ENCODE results near the gene HSBP1L1.

HSBP1L1 gene

GRCh38 chr18:79980585-79980984, 16.1 kb downstream of the HSBP1L1 start:
- WGBS: 98% methylated on average over 11 of the region's 13 CpGs
- H3K4me3 ChIP-seq (ENCODE audit: insufficient read depth in 1 of 2, low read depth in 1 of 2, low read length in 2 of 2): no peak overlapping the region
- H4K8ac ChIP-seq (ENCODE audit: low read length): no peak overlapping the region
- no peak for DNase-seq
- H3K23ac ChIP-seq (ENCODE audit: low read length in 2 of 2): no peak overlapping the region
- H2BK12ac ChIP-seq (ENCODE audit: low read length in 2 of 2): no peak overlapping the region
- H3K79me1 ChIP-seq (replicated peaks; ENCODE audit: low read length, poor library complexity, severe bottlenecking): peaks cover 3% of the 10 kb centered on the region
- H2AFZ ChIP-seq (ENCODE audit: low read depth, low read length): no peak overlapping the region
- H2AK5ac ChIP-seq (ENCODE audit: low read length, severe bottlenecking): no peak overlapping the region
- no peak overlapping the region for H3K4ac ChIP-seq (ENCODE audit: low read depth in 1 of 2, low read length in 2 of 2)
- no peak overlapping the region for H3K14ac ChIP-seq (ENCODE audit: low read length in 2 of 2)
- no peak overlapping the region for H2BK120ac ChIP-seq (ENCODE audit: low read depth, low read length)
- H3K9me3 ChIP-seq (ENCODE audit: control insufficient read depth, low read length): no peaks in the 10 kb centered on the region
- peaks cover 11% of the 10 kb centered on the region for H3K4me1 ChIP-seq (ENCODE audit: control insufficient read depth, insufficient read depth, low read depth, low read length)
- no peak overlapping the region for H3K27ac ChIP-seq (ENCODE audit: low read length, poor library complexity, severe bottlenecking)
- H3K9ac ChIP-seq (ENCODE audit: low read length): no peak overlapping the region
- peaks cover 29 to 33% of the 10 kb centered on the region in 2 experiments for H3K36me3 ChIP-seq (ENCODE audit: control insufficient read depth in 1 of 2, insufficient read depth in 2 of 2, low read depth in 1 of 2, low read length in 2 of 2)
- no peak overlapping the region for H2BK15ac ChIP-seq (ENCODE audit: low read depth, poor library complexity, severe bottlenecking)
- no peaks in the 10 kb centered on the region for H3K27me3 ChIP-seq (ENCODE audit: control insufficient read depth in 1 of 2, insufficient read depth in 1 of 2, low read length in 2 of 2)
- H3K18ac ChIP-seq (ENCODE audit: low read depth in 1 of 2, low read length in 2 of 2): no peak overlapping the region
- no peak overlapping the region for H4K91ac ChIP-seq (ENCODE audit: low read length)
- H2BK5ac ChIP-seq (ENCODE audit: low read depth, low read length, poor library complexity, severe bottlenecking): no peak overlapping the region
- no peak overlapping the region for H3K4me2 ChIP-seq (ENCODE audit: low read length, poor library complexity, severe bottlenecking)

GRCh38 chr18:79982736-79983135, 18.3 kb downstream of the HSBP1L1 start:
- H2AFZ ChIP-seq (ENCODE audit: low read depth, low read length): no peak overlapping the region
- no peak overlapping the region for H3K9ac ChIP-seq (ENCODE audit: low read length)
- no peak overlapping the region for H2BK120ac ChIP-seq (ENCODE audit: low read depth, low read length)
- no peaks in the 10 kb centered on the region for H3K27me3 ChIP-seq (ENCODE audit: control insufficient read depth in 1 of 2, insufficient read depth in 1 of 2, low read length in 2 of 2)
- WGBS: 96% methylated on average over 5 of the region's 6 CpGs
- no peak overlapping the region for H2BK15ac ChIP-seq (ENCODE audit: low read depth, poor library complexity, severe bottlenecking)
- no peak overlapping the region for H2BK5ac ChIP-seq (ENCODE audit: low read depth, low read length, poor library complexity, severe bottlenecking)
- no peak overlapping the region for H2BK12ac ChIP-seq (ENCODE audit: low read length in 2 of 2)
- no peak overlapping the region for H3K23ac ChIP-seq (ENCODE audit: low read length in 2 of 2)
- no peak overlapping the region for H2AK5ac ChIP-seq (ENCODE audit: low read length, severe bottlenecking)
- H3K4me2 ChIP-seq (ENCODE audit: low read length, poor library complexity, severe bottlenecking): no peak overlapping the region
- peaks cover 20 to 26% of the 10 kb centered on the region in 2 experiments for H3K36me3 ChIP-seq (ENCODE audit: control insufficient read depth in 1 of 2, insufficient read depth in 2 of 2, low read depth in 1 of 2, low read length in 2 of 2)
- no peak overlapping the region for H4K8ac ChIP-seq (ENCODE audit: low read length)
- no peaks in the 10 kb centered on the region for H3K79me1 ChIP-seq (replicated peaks; ENCODE audit: low read length, poor library complexity, severe bottlenecking)
- no peak overlapping the region for H3K27ac ChIP-seq (ENCODE audit: low read length, poor library complexity, severe bottlenecking)
- no peak overlapping the region for H3K18ac ChIP-seq (ENCODE audit: low read depth in 1 of 2, low read length in 2 of 2)
- no peak overlapping the region for H3K4me3 ChIP-seq (ENCODE audit: insufficient read depth in 1 of 2, low read depth in 1 of 2, low read length in 2 of 2)
- no peak overlapping the region for H3K4ac ChIP-seq (ENCODE audit: low read depth in 1 of 2, low read length in 2 of 2)
- peaks cover 17% of the 10 kb centered on the region for H3K4me1 ChIP-seq (ENCODE audit: control insufficient read depth, insufficient read depth, low read depth, low read length)
- H4K91ac ChIP-seq (ENCODE audit: low read length): no peak overlapping the region
- no peaks in the 10 kb centered on the region for H3K9me3 ChIP-seq (ENCODE audit: control insufficient read depth, low read length)
- peak; percentile 52 for DNase-seq
- H3K14ac ChIP-seq (ENCODE audit: low read length in 2 of 2): no peak overlapping the region

GRCh38 chr18:79983253-79983652, 18.8 kb downstream of the HSBP1L1 start:
- Histone ChIP-seq H3K9me3 (ENCODE audit: control insufficient read depth, low read length) (no peaks in the 10 kb centered on the region), H3K9ac (ENCODE audit: low read length) (no peak overlapping the region), H2BK15ac (ENCODE audit: low read depth, poor library complexity, severe bottlenecking) (no peak overlapping the region), H2AK5ac (ENCODE audit: low read length, severe bottlenecking) (no peak overlapping the region), H4K8ac (ENCODE audit: low read length) (no peak overlapping the region), H3K4me1 (ENCODE audit: control insufficient read depth, insufficient read depth, low read depth, low read length) (peaks cover 17% of the 10 kb centered on the region), H2BK5ac (ENCODE audit: low read depth, low read length, poor library complexity, severe bottlenecking) (no peak overlapping the region), H3K79me1 (replicated peaks; ENCODE audit: low read length, poor library complexity, severe bottlenecking) (no peaks in the 10 kb centered on the region), H3K36me3 (ENCODE audit: control insufficient read depth in 1 of 2, insufficient read depth in 2 of 2, low read depth in 1 of 2, low read length in 2 of 2) (peaks cover 20 to 26% of the 10 kb centered on the region in 2 experiments), H3K14ac (ENCODE audit: low read length in 2 of 2) (no peak overlapping the region), H3K23ac (ENCODE audit: low read length in 2 of 2) (no peak overlapping the region), H2BK12ac (ENCODE audit: low read length in 2 of 2) (no peak overlapping the region), H4K91ac (ENCODE audit: low read length) (no peak overlapping the region), H2BK120ac (ENCODE audit: low read depth, low read length) (no peak overlapping the region), H3K27me3 (ENCODE audit: control insufficient read depth in 1 of 2, insufficient read depth in 1 of 2, low read length in 2 of 2) (no peaks in the 10 kb centered on the region), H2AFZ (ENCODE audit: low read depth, low read length) (no peak overlapping the region), H3K27ac (ENCODE audit: low read length, poor library complexity, severe bottlenecking) (no peak overlapping the region), H3K18ac (ENCODE audit: low read depth in 1 of 2, low read length in 2 of 2) (no peak overlapping the region), H3K4me2 (ENCODE audit: low read length, poor library complexity, severe bottlenecking) (no peak overlapping the region), H3K4ac (ENCODE audit: low read depth in 1 of 2, low read length in 2 of 2) (no peak overlapping the region), H3K4me3 (ENCODE audit: insufficient read depth in 1 of 2, low read depth in 1 of 2, low read length in 2 of 2) (no peak overlapping the region)
- WGBS: 99% methylated on average over 3 of the region's 4 CpGs
- no peak for DNase-seq

- Histone ChIP-seq H3K23ac (ENCODE audit: low read length in 2 of 2) (no peak overlapping the region), H4K8ac (ENCODE audit: low read length) (peak overlapping the region; percentile 12), H3K9me3 (ENCODE audit: control insufficient read depth, low read length) (no peaks in the 10 kb centered on the region), H3K14ac (ENCODE audit: low read length in 2 of 2) (no peak overlapping the region), H2AK5ac (ENCODE audit: low read length, severe bottlenecking) (no peak overlapping the region), H3K4me3 (ENCODE audit: insufficient read depth in 1 of 2, low read depth in 1 of 2, low read length in 2 of 2) (no peak overlapping the region), H3K36me3 (ENCODE audit: control insufficient read depth in 1 of 2, insufficient read depth in 2 of 2, low read depth in 1 of 2, low read length in 2 of 2) (peaks cover 20 to 26% of the 10 kb centered on the region in 2 experiments), H3K4ac (ENCODE audit: low read depth in 1 of 2, low read length in 2 of 2) (no peak overlapping the region), H2BK5ac (ENCODE audit: low read depth, low read length, poor library complexity, severe bottlenecking) (no peak overlapping the region), H3K9ac (ENCODE audit: low read length) (no peak overlapping the region), H3K27me3 (ENCODE audit: control insufficient read depth in 1 of 2, insufficient read depth in 1 of 2, low read length in 2 of 2) (no peaks in the 10 kb centered on the region), H2AFZ (ENCODE audit: low read depth, low read length) (no peak overlapping the region), H3K27ac (ENCODE audit: low read length, poor library complexity, severe bottlenecking) (no peak overlapping the region), H3K4me2 (ENCODE audit: low read length, poor library complexity, severe bottlenecking) (no peak overlapping the region), H2BK15ac (ENCODE audit: low read depth, poor library complexity, severe bottlenecking) (no peak overlapping the region), H3K4me1 (ENCODE audit: control insufficient read depth, insufficient read depth, low read depth, low read length) (peaks cover 17% of the 10 kb centered on the region), H4K91ac (ENCODE audit: low read length) (no peak overlapping the region), H2BK12ac (ENCODE audit: low read length in 2 of 2) (no peak overlapping the region), H3K79me1 (replicated peaks; ENCODE audit: low read length, poor library complexity, severe bottlenecking) (peaks cover under 1% of the 10 kb centered on the region), H2BK120ac (ENCODE audit: low read depth, low read length) (no peak overlapping the region), H3K18ac (ENCODE audit: low read depth in 1 of 2, low read length in 2 of 2) (no peak overlapping the region)
- WGBS: over 99% methylated on average over 7 of the region's 7 CpGs
- no peak for DNase-seq
Measured at GRCh38 chr18:79983793-79984192, 19.4 kb downstream of the HSBP1L1 start.
